Kidney (tissue), 14 donors: ENCODE results near the gene ABHD16B. TPM values are rescaled to one million over a fixed set of nuclear protein-coding genes. Genes with fewer than 3 reads are reported as not detected.

Experiments
- DNase-seq, 5 donors: peaks; one replicate each; pipeline ENCODE4 v3.0.0-alpha.2; 2013 to 2020
- FAIRE-seq: peaks from 2 replicates; lab custom pipeline; 2012; peaks lifted over from hg19 to GRCh38; lab: Jason Lieb, UNC
- H3K27ac ChIP-seq, 2 donors: one replicate each; pipeline ENCODE4 v1.7.0; 2013; ENCODE audit warnings: low read depth in 2 of 2, low read length in 2 of 2, inconsistent platforms in 1 of 2
- H3K27me3 ChIP-seq: one replicate; pipeline ENCODE4 v1.7.1; 2013; ENCODE audit warnings: low read length, inconsistent platforms; ENCODE audit not compliant: control insufficient read depth, insufficient read depth
- H3K36me3 ChIP-seq, 3 donors: one replicate each; pipeline versions ENCODE4 v1.7.0 to v1.7.1; 2013; ENCODE audit warnings: low read length in 3 of 3, control low read depth in 1 of 3, inconsistent platforms in 1 of 3; ENCODE audit not compliant: insufficient read depth in 3 of 3, control insufficient read depth in 2 of 3
- H3K4me1 ChIP-seq, 3 donors: one replicate each; pipeline versions ENCODE4 v1.7.0 to v1.7.1; 2013; ENCODE audit warnings: low read length in 3 of 3, inconsistent platforms in 1 of 3, low read depth in 1 of 3; ENCODE audit not compliant: control insufficient read depth in 2 of 3, insufficient read depth in 2 of 3
- H3K4me3 ChIP-seq, 3 donors: one replicate each; pipeline versions ENCODE4 v1.7.0 to v1.8.1; 2013; ENCODE audit warnings: low read length in 3 of 3, control low read depth in 1 of 3, inconsistent platforms in 1 of 3
- H3K9ac ChIP-seq, 3 donors: one replicate each; pipeline versions ENCODE4 v1.7.0 to v1.7.1; 2013; ENCODE audit warnings: low read length in 3 of 3, control low read depth in 1 of 3, inconsistent platforms in 1 of 3
- H3K9me3 ChIP-seq, 3 donors: one replicate each; pipeline versions ENCODE4 v1.7.0 to v1.7.1; 2013; ENCODE audit warnings: low read length in 3 of 3, control low read depth in 1 of 3, inconsistent platforms in 1 of 3; ENCODE audit not compliant: control insufficient read depth in 2 of 3, insufficient read depth in 1 of 3
- CTCF ChIP-seq: IDR thresholded peaks from 3 replicates; pipeline ENCODE4 v1.5.1; 2012; ENCODE audit warnings: mild to moderate bottlenecking, moderate library complexity, borderline replicate concordance; ENCODE audit not compliant: insufficient read depth; ENCODE audit errors: extremely low read depth
- intact Hi-C: fragments of 100-400 bp; cut with DNase I; formaldehyde crosslinking; loops from one replicate; pipeline ENCODE4 v1.11.1; 2022
- polyA plus RNA-seq: library from polyadenylated mRNA; stranded (reverse); fragments of 350-450 nt; fragmentation: Illumina TruSeq; extraction: RNeasy Lipid Tissue Mini Kit (QIAGEN cat#74804); gene quantifications from one replicate; pipeline ENCODE4 v1.2.3, GENCODE V29; 2014; ENCODE audit warnings: low read depth, low replicate concordance; ENCODE audit not compliant: insufficient read depth
- total RNA-seq: library from RNA; stranded (reverse); fragmentation: NEBNext Ultra II Directional; extraction: Animal tissue kit (Norgen Biotek cat#: 25700); gene quantifications from one replicate; pipeline ENCODE4 v1.2.1, GENCODE V29; 2021
- donor health status: control.
- donor health status: control.
- donor health status: control.
- donor health status: control.
- donor health status: control.
- donor health status: DM: yes; HTN: yes; CAD: no.
- donor health status: Normal renal cell carcinoma (clear cell type).

ABHD16B gene
- total and polyA plus RNA-seq, 2 donors from 2014 or later: not detected

GRCh38 chr20:63859166-63859699 lies 2.1 kb upstream of the ABHD16B start:
- DNase-seq: peak in 1 of 5 donors; percentile 55
- intact Hi-C loops: no loop called here
- no peaks in the 10 kb centered on the region for H3K9me3 ChIP-seq
- H3K4me1 ChIP-seq: peaks cover 7 to 46% (median 32%) of the 10 kb centered on the region in 3 donors
- H3K27me3 ChIP-seq: no peaks in the 10 kb centered on the region
- H3K9ac ChIP-seq: peak overlapping the region in 2 of 3 donors; percentile 22 to 40
- no peak for TF ChIP-seq CTCF
- H3K36me3 ChIP-seq: no peaks in the 10 kb centered on the region
- no peak for FAIRE-seq
- peak overlapping the region; percentile 32 for H3K27ac ChIP-seq
- no peak overlapping the region for H3K4me3 ChIP-seq

GRCh38 chr20:63860325-63861051 lies 810 bp upstream of the ABHD16B start:
- Histone ChIP-seq H3K4me1 (peaks cover 7 to 39% (median 32%) of the 10 kb centered on the region in 3 donors), H3K9me3 (no peaks in the 10 kb centered on the region), H3K27ac (peak overlapping the region in 1 of 2 donors; percentile 35), H3K27me3 (no peaks in the 10 kb centered on the region), H3K9ac (no peak overlapping the region), H3K4me3 (no peak overlapping the region), H3K36me3 (no peaks in the 10 kb centered on the region)
- DNase-seq: peak in 1 of 5 donors; percentile 57
- intact Hi-C loops: no loop called here
- no peak for TF ChIP-seq CTCF
- no peak for FAIRE-seq

- intact Hi-C loops: no loop called here
- FAIRE-seq: no peak
- H3K36me3 ChIP-seq: no peaks in the 10 kb centered on the region
- no peaks in the 10 kb centered on the region for H3K27me3 ChIP-seq
- DNase-seq: peak in 2 of 5 donors; percentile 54 to 82
- no peaks in the 10 kb centered on the region for H3K9me3 ChIP-seq
- TF ChIP-seq CTCF: no peak
- no peak overlapping the region for H3K4me3 ChIP-seq
- no peak overlapping the region for H3K9ac ChIP-seq
- peaks cover 7 to 32% (median 27%) of the 10 kb centered on the region in 3 donors for H3K4me1 ChIP-seq
- H3K27ac ChIP-seq: no peak overlapping the region
Measured at GRCh38 chr20:63861981-63862901, 943 bp downstream of the ABHD16B start.
